HG03135 (cell line): ENCODE results near the gene ATP6V1G1.

ENCODE experiments used
- ATAC-seq: cut with Tn5 transposase; IDR thresholded peaks from one replicate; pipeline ENCODE4 v1.9.1; 2021; ENCODE audit warnings: mild to moderate bottlenecking, moderate library complexity; ENCODE audit not compliant: unreplicated experiment

Gene ATP6V1G1

GRCh38 chr9:114587345-114588202, at the start of gene ATP6V1G1:
ATP6V1G1 (plus strand) TSS chr9:114587769; CDS start chr9:114587839, 70 bp downstream.
- ATAC-seq = peak; percentile 93

- no peak for ATAC-seq
Observed at GRCh38 chr9:114538241-114538640, 49.3 kb upstream of the ATP6V1G1 start.

GRCh38 chr9:114539701-114540380, 47.7 kb upstream of the ATP6V1G1 start:
- ATAC-seq = no peak

GRCh38 chr9:114545055-114545454, 42.5 kb upstream of the ATP6V1G1 start:
- ATAC-seq = no peak

GRCh38 chr9:114546851-114547250, 40.7 kb upstream of the ATP6V1G1 start:
- ATAC-seq = no peak

GRCh38 chr9:114549697-114550330, 37.8 kb upstream of the ATP6V1G1 start:
- no peak for ATAC-seq

- no peak for ATAC-seq
Observed at GRCh38 chr9:114551750-114552685, 35.6 kb upstream of the ATP6V1G1 start.

- ATAC-seq = no peak
Observed at GRCh38 chr9:114552706-114553105, 34.9 kb upstream of the ATP6V1G1 start.

GRCh38 chr9:114553202-114553601, 34.4 kb upstream of the ATP6V1G1 start:
- ATAC-seq = no peak

- no peak for ATAC-seq
Observed at GRCh38 chr9:114555696-114556095, 31.9 kb upstream of the ATP6V1G1 start.

- ATAC-seq = no peak
Observed at GRCh38 chr9:114558027-114558675, 29.4 kb upstream of the ATP6V1G1 start.

GRCh38 chr9:114559830-114560513, 27.6 kb upstream of the ATP6V1G1 start:
- ATAC-seq = no peak

- ATAC-seq = no peak
Observed at GRCh38 chr9:114560956-114561355, 26.6 kb upstream of the ATP6V1G1 start.

GRCh38 chr9:114561771-114562170, 25.8 kb upstream of the ATP6V1G1 start:
- ATAC-seq = no peak

GRCh38 chr9:114565204-114565603, 22.4 kb upstream of the ATP6V1G1 start:
- ATAC-seq = no peak

GRCh38 chr9:114570742-114571141, 16.8 kb upstream of the ATP6V1G1 start:
- no peak for ATAC-seq

- no peak for ATAC-seq
Observed at GRCh38 chr9:114571391-114571790, 16.2 kb upstream of the ATP6V1G1 start.

- ATAC-seq = no peak
Observed at GRCh38 chr9:114572199-114572598, 15.4 kb upstream of the ATP6V1G1 start.

GRCh38 chr9:114574438-114574837, 13.1 kb upstream of the ATP6V1G1 start:
- no peak for ATAC-seq
